GM19351 (cell line): ENCODE measurements around the gene SCIN.
"Not testable (repeated sequence)": the region's sequence is repeated elsewhere in the genome, so short reads cannot be mapped to it uniquely, and the experiment has no call there.

Source experiments
- ATAC-seq: cut with Tn5 transposase; IDR thresholded peaks from one replicate; pipeline ENCODE4 v1.9.1; 2021; ENCODE audit warnings: mild to moderate bottlenecking, moderate library complexity; ENCODE audit not compliant: unreplicated experiment

The SCIN gene

GRCh38 chr7:12610899-12611298 lies 40.4 kb downstream of the SCIN start:
- ATAC-seq = no peak

- ATAC-seq = no peak
These were observed 42.1 kb downstream of the SCIN start for GRCh38 chr7:12612622-12613021.

- no peak for ATAC-seq
These were observed 49.0 kb downstream of the SCIN start for GRCh38 chr7:12619461-12620069.

- ATAC-seq = no peak
These were observed 49.9 kb downstream of the SCIN start for GRCh38 chr7:12620371-12620770.

- ATAC-seq = no peak
These were observed 52.7 kb downstream of the SCIN start for GRCh38 chr7:12623223-12623622.

GRCh38 chr7:12623885-12624498 lies 53.5 kb downstream of the SCIN start:
- ATAC-seq = peak; percentile 65

GRCh38 chr7:12625836-12626235 lies 55.3 kb downstream of the SCIN start:
- no peak for ATAC-seq

GRCh38 chr7:12629816-12630512 lies 59.4 kb downstream of the SCIN start:
- ATAC-seq = no peak

GRCh38 chr7:12630513-12630819 lies 59.9 kb downstream of the SCIN start:
- no peak for ATAC-seq

- no peak for ATAC-seq
These were observed 63.1 kb downstream of the SCIN start for GRCh38 chr7:12633582-12633981.

- ATAC-seq = peak; percentile 64
These were observed 65.3 kb downstream of the SCIN start for GRCh38 chr7:12635830-12636229.

- no peak for ATAC-seq
These were observed 66.8 kb downstream of the SCIN start for GRCh38 chr7:12637328-12637727.

GRCh38 chr7:12637819-12638592 lies 67.5 kb downstream of the SCIN start:
- peak; percentile 61 for ATAC-seq

- ATAC-seq = peak; percentile 36
These were observed 68.4 kb downstream of the SCIN start for GRCh38 chr7:12638851-12639456.

- no peak for ATAC-seq
These were observed 70.0 kb downstream of the SCIN start for GRCh38 chr7:12640299-12641096.

- ATAC-seq = no peak
These were observed 70.7 kb downstream of the SCIN start for GRCh38 chr7:12641196-12641595.

- no peak for ATAC-seq
These were observed 72.0 kb downstream of the SCIN start for GRCh38 chr7:12642508-12642907.

GRCh38 chr7:12643001-12643643 lies 72.6 kb downstream of the SCIN start:
- no peak for ATAC-seq

- ATAC-seq = peak; percentile 68
These were observed 73.1 kb downstream of the SCIN start for GRCh38 chr7:12643644-12644043.

- not testable (repeated sequence) for ATAC-seq
These were observed 74.7 kb downstream of the SCIN start for GRCh38 chr7:12645212-12645611.
